Caco-2 (cell line): ENCODE results near the gene STK24. TPM values are rescaled to one million over a fixed set of nuclear protein-coding genes. Genes with fewer than 3 reads are reported as not detected.
A peak's percentile ranks its signal among the peaks of the same experiment; 100 is the strongest.

ENCODE experiments used
- BruUV-seq: library from RNA; stranded (reverse); fragments of 400-500 nt; replicated peaks from 2 replicates; lab custom pipeline; 2021; lab: Mats Ljungman, UMichigan
- CTCF ChIA-PET: fragments of 300-600 bp; sonication (Branson Sonifier 250); formaldehyde crosslinking; loops from one replicate; lab custom pipeline; 2022; ENCODE audit warnings: antibody characterized with exemption; lab: Charles Lee
- POLR2A ChIA-PET: fragments of 300-600 bp; sonication (Branson Sonifier 250); formaldehyde crosslinking; loops from one replicate; lab custom pipeline; 2022; ENCODE audit warnings: antibody characterized with exemption; lab: Charles Lee
- DNase-seq, 2 experiments: peaks; one replicate each; pipeline versions ENCODE4 v3.0.0 to v3.0.0-alpha.2; 2020 to 2022
- H3K27me3 ChIP-seq: replicated peaks from 2 replicates; pipeline ENCODE4 v1.6.0; 2011; ENCODE audit warnings: low read length; ENCODE audit not compliant: control insufficient read depth, insufficient read depth
- H3K36me3 ChIP-seq: 2 replicates; pipeline ENCODE4 v1.5.1; 2011; ENCODE audit warnings: low read length; ENCODE audit not compliant: control insufficient read depth, insufficient read depth
- H3K4me1 ChIP-seq: fragments of 250-450 bp; sonication (Bioruptor Pico); 2 replicates; pipeline ENCODE4 v1.5.1; 2020; ENCODE audit warnings: mild to moderate bottlenecking
- H3K4me3 ChIP-seq: 2 replicates; pipeline ENCODE4 v1.5.1; 2011; ENCODE audit warnings: low read depth, mild to moderate bottlenecking, control low read depth, low read length
- H3K9me3 ChIP-seq: fragments of 250-450 bp; sonication (Bioruptor Pico); 2 replicates; pipeline ENCODE4 v1.5.1; 2020; ENCODE audit warnings: mild to moderate bottlenecking, moderate library complexity
- H3K27ac Mint-ChIP-seq: one replicate; pipeline ENCODE4 v1.8.0; 2022; ENCODE audit warnings: mixed read lengths; ENCODE audit not compliant: unreplicated experiment
- H3K27me3 Mint-ChIP-seq: one replicate; pipeline ENCODE4 v1.8.0; 2022; ENCODE audit warnings: mixed read lengths; ENCODE audit not compliant: insufficient read depth, unreplicated experiment
- H3K36me3 Mint-ChIP-seq: one replicate; pipeline ENCODE4 v1.8.0; 2022; ENCODE audit warnings: mild to moderate bottlenecking, mixed read lengths; ENCODE audit not compliant: insufficient read depth, unreplicated experiment
- H3K4me1 Mint-ChIP-seq: one replicate; pipeline ENCODE4 v1.8.0; 2022; ENCODE audit warnings: low read depth, mixed read lengths; ENCODE audit not compliant: unreplicated experiment
- H3K4me3 Mint-ChIP-seq: one replicate; pipeline ENCODE4 v1.8.0; 2022; ENCODE audit warnings: mild to moderate bottlenecking, moderate library complexity, mixed read lengths; ENCODE audit not compliant: unreplicated experiment
- H3K9me3 Mint-ChIP-seq: one replicate; pipeline ENCODE4 v1.8.0; 2022; ENCODE audit warnings: mixed read lengths; ENCODE audit not compliant: unreplicated experiment
- intact Hi-C: fragments of 100-400 bp; cut with micrococcal nuclease; formaldehyde crosslinking; loops from one replicate; pipeline ENCODE4 v1.10.0; 2022; ENCODE audit not compliant: unreplicated experiment
- total RNA-seq: library from RNA; stranded (reverse); gene quantifications from 2 replicates; pipeline ENCODE4 v1.2.3, GENCODE V29; 2022
- TF ChIP-seq, protein P1 (sequence below), 2 experiments: fragments of 200-600 bp in 1 of 2; IDR thresholded peaks; 1 replicate in 1 of 2; 2 replicates in 1 of 2; pipeline versions ENCODE4 v1.5.1 to v1.8.0; 2011 to 2022; ENCODE audit warnings: antibody characterized with exemption in 1 of 2, control low read depth in 1 of 2, inconsistent platforms in 1 of 2, low read depth in 1 of 2, low read length in 1 of 2, mild to moderate bottlenecking in 1 of 2, moderate library complexity in 1 of 2; ENCODE audit not compliant: insufficient read depth in 1 of 2, severe bottlenecking in 1 of 2, unreplicated experiment in 1 of 2

The STK24 gene
- total RNA-seq, 1 experiment from 2014 or later = 253 TPM

DNA sequence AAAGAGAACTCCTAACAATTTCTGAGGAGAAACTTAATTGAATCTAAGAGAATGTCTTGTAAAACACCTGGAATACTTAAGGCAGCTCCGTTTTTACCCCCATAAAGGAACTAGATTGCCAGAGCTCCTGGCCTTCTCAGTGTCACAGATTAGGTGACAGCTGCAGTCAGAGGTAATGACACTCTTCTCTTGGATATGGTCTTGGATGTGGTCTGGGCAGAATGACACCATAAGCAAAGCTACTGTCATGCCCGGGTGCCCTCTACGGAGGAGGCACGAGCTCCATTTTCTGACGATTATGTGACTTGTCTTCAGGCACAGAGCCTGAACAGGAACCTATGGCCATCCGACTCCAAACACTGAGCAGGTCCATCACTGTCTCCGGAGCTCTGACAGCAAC, 46.7 kb downstream of the STK24 start:
- no peak for DNase-seq
- peaks cover 68% of the 10 kb centered on the region for H3K36me3 Mint-ChIP-seq
- peaks cover 37% of the 10 kb centered on the region for H3K4me1 Mint-ChIP-seq
- H3K27me3 Mint-ChIP-seq = no peaks in the 10 kb centered on the region
- H3K9me3 ChIP-seq = no peaks in the 10 kb centered on the region
- intact Hi-C loops = no loop called here
- BruUV-seq = no TSS peak
- no peak overlapping the region for H3K4me3 Mint-ChIP-seq
- H3K4me1 ChIP-seq = no peaks in the 10 kb centered on the region
- H3K36me3 ChIP-seq = no peaks in the 10 kb centered on the region
- TF ChIP-seq, protein P1, sequence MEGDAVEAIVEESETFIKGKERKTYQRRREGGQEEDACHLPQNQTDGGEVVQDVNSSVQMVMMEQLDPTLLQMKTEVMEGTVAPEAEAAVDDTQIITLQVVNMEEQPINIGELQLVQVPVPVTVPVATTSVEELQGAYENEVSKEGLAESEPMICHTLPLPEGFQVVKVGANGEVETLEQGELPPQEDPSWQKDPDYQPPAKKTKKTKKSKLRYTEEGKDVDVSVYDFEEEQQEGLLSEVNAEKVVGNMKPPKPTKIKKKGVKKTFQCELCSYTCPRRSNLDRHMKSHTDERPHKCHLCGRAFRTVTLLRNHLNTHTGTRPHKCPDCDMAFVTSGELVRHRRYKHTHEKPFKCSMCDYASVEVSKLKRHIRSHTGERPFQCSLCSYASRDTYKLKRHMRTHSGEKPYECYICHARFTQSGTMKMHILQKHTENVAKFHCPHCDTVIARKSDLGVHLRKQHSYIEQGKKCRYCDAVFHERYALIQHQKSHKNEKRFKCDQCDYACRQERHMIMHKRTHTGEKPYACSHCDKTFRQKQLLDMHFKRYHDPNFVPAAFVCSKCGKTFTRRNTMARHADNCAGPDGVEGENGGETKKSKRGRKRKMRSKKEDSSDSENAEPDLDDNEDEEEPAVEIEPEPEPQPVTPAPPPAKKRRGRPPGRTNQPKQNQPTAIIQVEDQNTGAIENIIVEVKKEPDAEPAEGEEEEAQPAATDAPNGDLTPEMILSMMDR (IDR thresholded peaks at IDR 0.05; ENCODE audit: insufficient read depth in 1 of 2, low read depth in 1 of 2, low read length in 1 of 2, severe bottlenecking in 1 of 2, unreplicated experiment in 1 of 2) = no peak
- POLR2A ChIA-PET = no interaction called here
- CTCF ChIA-PET = no interaction called here
- H3K9me3 Mint-ChIP-seq = no peaks in the 10 kb centered on the region
- no peak overlapping the region for H3K27ac Mint-ChIP-seq
- no peak overlapping the region for H3K4me3 ChIP-seq
- no peaks in the 10 kb centered on the region for H3K27me3 ChIP-seq

DNA sequence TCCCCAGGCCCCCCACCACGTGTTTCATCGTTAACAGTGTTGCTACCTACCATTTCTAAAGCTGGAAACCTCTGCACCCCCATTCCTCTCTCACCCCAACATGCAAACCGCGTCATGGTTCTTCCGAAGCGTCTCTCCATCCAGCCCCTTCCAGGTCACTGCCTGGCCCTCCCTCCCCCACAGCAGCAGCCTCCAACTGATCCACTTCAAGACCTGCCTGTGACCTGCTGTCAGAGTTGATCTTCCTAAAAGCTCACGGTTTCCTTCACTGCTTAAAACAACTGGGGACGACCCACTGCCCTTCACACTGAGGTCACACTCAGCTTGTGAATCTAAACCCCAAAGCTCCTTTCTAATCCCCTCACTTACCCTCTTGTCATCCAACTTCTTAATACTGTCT, 47.7 kb downstream of the STK24 start:
- Mint-ChIP-seq H3K27me3 (no peaks in the 10 kb centered on the region), H3K36me3 (peaks cover 68% of the 10 kb centered on the region), H3K27ac (peak overlapping the region; percentile 15), H3K4me3 (no peak overlapping the region), H3K4me1 (peaks cover 31% of the 10 kb centered on the region), H3K9me3 (no peaks in the 10 kb centered on the region)
- DNase-seq = no peak
- BruUV-seq = no TSS peak
- Histone ChIP-seq H3K36me3 (no peaks in the 10 kb centered on the region), H3K4me1 (no peaks in the 10 kb centered on the region), H3K9me3 (no peaks in the 10 kb centered on the region), H3K4me3 (no peak overlapping the region), H3K27me3 (no peaks in the 10 kb centered on the region)
- ChIA-PET POLR2A (no interaction called here), CTCF (interaction anchor here (0.5 kb wide), 1 partner anchor 124 kb away, joined by 6 read pairs; no protein-coding TSS in a partner anchor)
- intact Hi-C loops = no loop called here
- TF ChIP-seq, protein P1 (IDR thresholded peaks at IDR 0.05; ENCODE audit: insufficient read depth in 1 of 2, low read depth in 1 of 2, low read length in 1 of 2, severe bottlenecking in 1 of 2, unreplicated experiment in 1 of 2) = no peak

DNA sequence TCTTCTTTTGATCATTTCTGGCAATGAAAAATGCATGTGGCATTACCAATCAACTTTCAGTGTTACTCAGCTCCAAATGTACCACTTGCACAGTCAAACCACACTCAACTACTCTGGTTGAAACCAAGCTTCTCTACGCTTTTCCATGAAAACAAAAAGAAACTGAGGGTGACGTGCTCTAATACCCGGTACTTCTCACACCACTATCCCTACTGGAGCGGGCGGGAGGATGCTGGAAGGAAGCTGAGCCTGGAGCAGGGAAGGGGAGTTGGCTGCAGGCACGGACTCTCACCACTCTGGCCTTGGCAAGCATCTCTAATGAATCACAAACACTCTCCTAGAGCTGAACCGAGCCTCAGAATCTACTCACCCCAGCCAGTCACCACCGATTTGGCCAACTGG, 48.2 kb downstream of the STK24 start:
- Histone ChIP-seq H3K36me3 (no peaks in the 10 kb centered on the region), H3K4me3 (no peak overlapping the region), H3K4me1 (no peaks in the 10 kb centered on the region), H3K27me3 (no peaks in the 10 kb centered on the region), H3K9me3 (no peaks in the 10 kb centered on the region)
- Mint-ChIP-seq H3K27me3 (no peaks in the 10 kb centered on the region), H3K4me1 (peaks cover 26% of the 10 kb centered on the region), H3K9me3 (no peaks in the 10 kb centered on the region), H3K4me3 (no peak overlapping the region), H3K36me3 (peaks cover 62% of the 10 kb centered on the region), H3K27ac (no peak overlapping the region)
- POLR2A ChIA-PET = no interaction called here
- TF ChIP-seq, protein P1 (IDR thresholded peaks at IDR 0.05; ENCODE audit: insufficient read depth in 1 of 2, low read depth in 1 of 2, low read length in 1 of 2, severe bottlenecking in 1 of 2, unreplicated experiment in 1 of 2) = no peak
- intact Hi-C loops = no loop called here
- no peak for DNase-seq
- CTCF ChIA-PET = interaction anchor here (0.5 kb wide), 1 partner anchor 125 kb away, joined by 6 read pairs; no protein-coding TSS in a partner anchor
- BruUV-seq = no TSS peak
